Kasumi-1 (cell line): ENCODE results near the gene DPP6.
"Not testable (repeated sequence)": the region's sequence is repeated elsewhere in the genome, so short reads cannot be mapped to it uniquely, and the experiment has no call there.

Experiments used
- DNase-seq, 2 experiments: peaks; one replicate each; lab custom pipeline; 2025; lab: John Stamatoyannopoulos, UW

Gene DPP6

DNA sequence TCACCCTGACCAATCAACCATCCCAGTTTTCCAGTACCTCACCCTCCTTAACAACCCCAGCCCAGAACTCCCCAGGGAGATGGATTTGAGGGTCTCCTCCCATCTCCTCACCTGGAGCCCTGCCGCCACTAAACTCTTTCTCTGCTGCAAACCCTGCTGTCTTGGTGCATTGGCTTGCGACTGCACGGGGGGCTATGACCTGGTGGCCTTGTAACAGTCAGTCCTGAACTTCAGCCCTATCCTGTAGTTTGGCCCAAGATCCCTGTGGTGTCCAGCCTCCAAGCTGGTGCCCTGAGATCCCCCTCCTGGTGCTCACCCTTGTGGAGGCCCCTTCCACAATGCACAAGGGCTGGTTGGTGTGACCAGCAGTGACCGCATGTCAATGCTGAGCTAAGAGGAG lies 858.8 kb downstream of the DPP6 start:
- DNase-seq = no peak

DNA sequence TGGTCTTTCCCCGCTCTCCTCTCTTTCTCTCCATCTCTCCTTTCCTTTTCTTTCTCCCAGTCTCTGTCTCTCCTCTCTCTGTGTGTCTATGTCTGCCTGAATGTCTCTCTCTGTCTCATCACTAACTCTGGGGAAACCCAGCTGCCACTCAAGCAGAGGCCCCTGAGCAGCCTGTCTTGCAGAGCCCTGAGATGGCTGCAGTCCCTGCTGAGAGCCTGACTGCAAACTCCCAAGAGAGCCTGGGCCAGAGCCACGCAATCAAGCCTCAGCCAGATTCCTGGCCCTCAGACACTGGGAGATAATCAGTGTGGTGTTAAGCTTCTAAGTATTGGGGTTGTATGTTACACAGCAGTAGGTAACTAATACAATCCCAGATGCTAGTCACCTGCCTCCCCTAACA lies 859.2 kb downstream of the DPP6 start:
- DNase-seq = no peak

DNA sequence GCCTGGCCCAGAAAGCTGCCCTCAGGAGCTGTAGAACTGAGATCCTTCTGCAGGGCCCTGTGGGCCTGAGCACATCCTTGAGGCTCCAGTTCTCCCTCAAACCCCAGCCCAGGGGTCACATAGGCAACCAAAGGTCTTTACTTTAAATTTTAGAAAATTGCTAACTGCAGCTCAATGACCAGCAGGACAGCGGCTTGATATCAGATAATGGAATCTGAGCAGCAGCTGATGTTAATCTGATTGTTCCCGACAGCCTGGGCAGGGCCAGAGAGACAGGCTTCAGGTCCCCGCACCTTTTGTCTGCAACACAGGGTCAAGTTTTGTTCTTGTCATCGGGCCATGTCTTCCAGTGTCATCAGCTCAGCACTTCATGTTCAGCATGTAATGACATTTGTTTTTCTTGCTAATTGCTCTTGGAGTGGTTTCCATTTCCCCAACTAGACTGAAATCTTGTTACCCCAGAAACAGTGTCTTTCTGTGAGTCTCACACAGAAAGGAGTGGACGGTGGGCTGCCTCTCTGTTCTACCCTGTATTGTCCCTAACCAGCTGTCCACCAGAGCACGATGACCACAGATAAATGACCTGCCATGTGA lies 859.8 kb downstream of the DPP6 start:
- no peak for DNase-seq

DNA sequence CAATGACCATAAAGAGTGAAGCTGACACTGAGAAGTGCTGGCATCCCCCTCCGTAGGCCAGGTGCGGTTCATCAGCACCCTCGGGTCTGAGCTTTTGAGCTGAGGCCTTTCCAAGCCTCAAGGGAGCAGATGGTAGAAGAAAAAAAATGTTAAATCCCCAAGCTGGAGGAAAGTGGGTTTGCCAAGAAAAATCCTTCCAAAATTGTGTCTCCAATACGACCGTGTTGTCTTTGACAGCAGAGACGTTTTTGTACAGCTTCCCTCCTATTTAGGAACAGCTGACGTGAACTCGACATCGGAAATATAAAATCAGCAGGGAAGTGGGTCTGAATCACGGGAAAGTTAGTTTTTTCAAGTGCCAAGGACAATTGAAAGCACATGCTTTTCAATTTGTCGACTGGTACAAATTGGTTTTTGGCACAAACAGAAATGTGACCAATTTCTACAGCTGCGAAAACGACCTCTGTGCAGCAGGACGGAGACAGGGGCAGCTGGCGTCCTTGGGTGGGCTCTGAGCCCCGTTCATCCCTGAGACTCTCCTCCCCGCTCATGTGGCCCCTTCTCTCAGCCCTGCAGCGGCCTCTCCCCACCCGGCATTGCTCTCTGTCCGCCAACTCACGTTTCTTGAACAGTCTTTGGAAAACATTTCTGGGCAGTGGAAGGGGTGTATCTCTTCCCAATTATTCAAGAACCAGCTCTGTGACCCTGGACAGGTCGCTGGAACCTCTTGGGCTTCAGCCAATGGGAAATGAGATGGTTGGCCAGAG lies 860.9 kb downstream of the DPP6 start:
- DNase-seq = no peak

DNA sequence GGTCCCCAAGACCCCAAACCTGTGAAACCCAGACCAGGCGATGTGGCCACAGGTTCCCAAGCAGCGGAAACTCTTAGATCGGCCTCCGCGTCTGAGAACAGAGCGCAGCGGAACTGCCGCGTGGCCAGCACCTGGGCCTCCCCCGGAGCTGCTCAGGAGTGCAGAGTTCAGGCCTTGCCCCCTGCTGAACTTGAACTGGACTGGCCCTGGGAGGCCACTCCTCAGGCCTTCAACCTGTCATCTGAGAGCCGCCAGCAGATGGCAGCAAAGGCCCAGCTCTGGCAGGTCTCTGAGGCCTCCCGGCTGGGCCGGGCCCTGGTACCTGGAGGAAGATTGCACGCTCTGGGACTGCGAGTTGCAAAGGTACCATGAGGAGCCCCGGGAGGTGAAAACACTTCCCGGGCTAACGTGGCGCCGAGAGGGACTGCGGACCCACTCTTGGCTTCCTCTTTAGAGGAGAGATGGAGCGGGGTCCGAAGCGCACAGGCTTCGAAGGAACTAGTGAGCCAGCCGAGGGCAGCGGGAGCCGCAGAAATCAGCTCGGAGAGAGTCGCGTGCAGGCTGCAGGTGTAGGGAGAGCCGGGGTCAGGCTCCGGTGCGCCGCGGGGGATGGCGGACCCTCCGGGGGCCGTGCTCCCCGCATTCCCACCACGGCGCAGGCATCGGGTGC lies 861.6 kb downstream of the DPP6 start:
- DNase-seq = peak; percentile 32 to 55

DNA sequence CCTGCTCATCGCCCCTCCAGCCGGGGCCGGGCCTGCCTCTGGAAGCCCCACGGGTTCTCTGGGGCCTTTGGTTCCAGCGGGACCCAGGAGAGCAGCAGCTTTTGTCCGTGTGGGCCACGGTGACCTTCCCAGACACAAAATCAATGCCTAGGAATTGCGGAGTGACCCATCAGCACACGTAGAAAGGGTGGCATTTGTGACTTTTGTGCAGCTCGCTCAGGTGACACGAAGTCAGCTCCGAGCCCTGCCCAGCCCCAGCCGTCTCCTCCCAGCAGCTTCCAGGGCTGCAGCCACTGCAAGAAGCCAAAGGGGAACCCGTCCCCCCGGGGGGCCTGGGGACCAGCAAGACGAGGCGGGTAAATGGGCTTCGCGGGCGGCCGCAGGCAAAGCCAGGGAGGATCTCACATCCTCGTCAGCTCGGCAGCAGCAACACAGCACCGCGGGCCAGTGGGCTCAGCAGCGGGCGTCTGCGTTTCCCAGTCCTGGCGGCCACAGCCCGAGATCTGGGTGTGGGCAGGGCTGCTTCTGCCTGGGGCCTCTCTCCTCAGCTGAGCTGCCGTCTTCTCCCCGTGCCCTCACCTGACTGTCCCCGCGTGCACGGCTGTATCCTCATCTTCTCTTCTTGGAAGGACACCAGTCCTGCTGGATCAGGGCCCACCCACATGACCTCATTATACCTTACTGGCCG lies 862.3 kb downstream of the DPP6 start:
- no peak for DNase-seq

DNA sequence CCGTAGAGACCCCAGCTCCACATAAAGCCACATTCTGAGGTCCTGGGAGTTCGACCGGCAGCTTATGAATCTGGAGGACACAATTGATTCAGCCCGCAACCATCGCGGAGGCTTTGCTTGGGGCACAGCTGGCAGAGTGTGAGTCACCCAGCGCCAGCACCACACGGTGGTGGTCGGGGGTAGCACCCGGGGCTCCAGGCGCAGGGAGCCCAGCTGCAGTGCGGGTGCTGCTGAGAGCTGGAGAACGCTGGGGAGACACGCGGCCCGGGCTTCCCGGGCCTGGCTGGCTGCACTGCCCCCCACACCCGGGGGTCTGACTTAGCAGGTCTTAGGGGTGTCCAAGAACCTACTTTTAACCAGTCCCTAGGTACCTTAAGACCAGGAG lies 862.8 kb downstream of the DPP6 start:
- no peak for DNase-seq

DNA sequence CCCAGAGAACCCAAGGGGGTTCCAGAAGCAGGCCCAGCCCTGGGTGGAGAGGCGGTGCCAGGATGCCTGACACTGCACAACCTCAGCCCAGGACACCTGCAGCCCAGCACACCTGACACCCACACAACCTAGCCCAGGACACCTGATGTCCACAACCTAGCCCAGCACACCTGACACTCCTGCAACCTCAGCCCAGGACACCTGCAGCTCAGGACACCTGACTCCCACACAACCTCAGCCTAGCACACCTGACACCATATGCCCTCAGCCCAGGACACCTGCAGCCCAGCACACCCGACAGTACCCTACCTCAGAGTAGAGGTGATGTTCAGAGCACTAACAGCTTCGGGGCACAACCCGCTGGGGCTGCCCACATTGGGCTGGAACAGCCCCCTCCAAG lies 863.4 kb downstream of the DPP6 start:
- DNase-seq = no peak

DNA sequence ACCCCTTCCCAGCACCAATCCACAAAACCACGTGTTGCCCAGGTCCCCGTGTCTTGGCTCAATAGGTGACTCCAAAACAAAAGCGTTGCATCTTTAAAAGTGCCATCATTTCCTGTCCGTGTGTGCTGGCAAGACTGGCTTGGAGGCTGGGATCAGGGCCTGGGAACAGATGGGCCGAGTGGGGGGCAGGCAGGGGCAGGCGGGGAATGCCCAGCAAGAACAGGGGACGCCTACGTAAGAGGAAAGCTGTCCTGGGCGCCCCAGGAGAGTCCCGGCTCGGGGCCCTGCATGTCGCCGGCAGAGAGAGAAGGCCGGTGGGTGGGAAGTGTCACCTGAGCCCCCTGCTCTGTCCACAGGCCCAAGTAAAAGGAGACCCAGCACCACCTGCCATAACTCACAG lies 864.2 kb downstream of the DPP6 start:
- DNase-seq = no peak

DNA sequence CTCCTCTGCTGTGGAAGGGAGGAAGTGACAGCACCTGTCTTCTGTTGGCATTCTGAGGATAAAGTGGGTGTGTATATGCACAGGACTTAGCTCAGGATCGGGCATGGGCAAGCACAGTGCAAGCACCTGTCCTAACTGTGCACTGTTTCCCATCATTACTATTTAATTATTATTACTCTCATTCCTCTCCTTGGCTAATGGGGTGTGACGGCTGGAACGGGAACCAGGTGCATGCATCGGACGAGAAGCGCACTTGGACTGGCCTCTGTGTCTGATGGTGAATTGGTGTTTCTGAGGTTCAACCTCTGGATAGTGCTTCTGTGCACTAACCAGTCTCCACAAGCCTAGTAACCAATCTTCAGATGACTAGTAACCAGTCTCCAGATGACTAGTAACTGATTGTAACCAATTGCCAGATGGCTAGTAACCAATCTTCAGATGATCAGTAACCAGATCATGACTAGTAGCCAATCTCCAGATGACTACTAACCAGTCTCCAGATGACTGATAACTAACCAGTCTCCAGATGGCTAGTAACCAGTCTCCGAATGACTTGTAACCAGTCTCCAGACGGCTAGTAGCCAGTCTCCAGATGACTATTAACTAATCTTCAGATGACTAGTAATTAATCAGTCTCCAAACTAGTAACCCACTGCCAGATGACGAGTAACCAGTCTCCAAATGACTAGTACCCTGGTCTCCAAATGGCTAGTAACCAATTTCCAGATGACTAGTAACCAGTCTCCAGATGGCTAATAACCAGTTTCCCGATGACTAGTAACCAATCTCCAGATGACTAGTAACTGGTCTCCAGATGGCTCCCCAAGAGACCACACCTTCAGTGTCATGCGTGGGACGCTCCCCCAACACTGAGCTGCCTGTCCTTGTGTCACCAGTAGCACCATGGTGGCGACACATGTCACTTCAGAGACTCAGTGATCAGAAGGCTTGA lies 864.9 kb downstream of the DPP6 start:
- DNase-seq = no peak

DNA sequence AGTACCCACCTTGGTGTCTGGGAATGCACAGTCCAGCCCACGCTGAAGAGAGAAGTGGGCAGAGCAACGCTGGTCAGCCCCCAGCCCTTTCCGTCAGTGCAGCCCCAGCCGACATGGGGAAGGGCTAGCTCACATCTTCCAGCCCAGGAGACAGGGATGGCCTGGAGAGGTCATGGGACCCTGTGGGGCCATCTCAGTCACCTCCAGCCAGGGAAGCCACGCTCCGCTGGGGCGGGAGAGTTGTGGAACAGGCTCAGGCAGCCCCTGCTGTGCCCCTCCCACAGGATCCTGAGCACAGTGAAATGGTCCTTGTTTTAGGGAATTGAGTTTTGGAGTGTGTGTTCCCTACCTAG lies 865.6 kb downstream of the DPP6 start:
- DNase-seq = no peak

DNA sequence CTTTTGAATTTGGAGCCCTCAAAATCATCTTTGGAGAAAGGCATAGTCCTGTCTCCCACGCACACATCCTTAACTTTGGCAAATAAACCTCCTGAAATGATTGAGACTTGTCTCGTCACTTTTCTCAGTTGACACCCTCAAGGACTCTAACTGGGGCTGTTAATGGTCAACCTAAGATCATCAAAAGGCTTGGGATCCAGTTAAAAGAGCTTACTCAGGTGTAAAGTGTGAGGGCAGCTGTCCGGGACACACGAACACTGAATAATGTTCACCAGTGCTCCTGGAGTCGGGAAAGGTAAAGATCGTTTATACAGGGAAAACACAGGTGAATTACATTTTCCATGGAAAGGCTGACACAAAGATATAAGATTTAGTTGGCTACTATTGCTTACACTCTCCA lies 866.1 kb downstream of the DPP6 start:
- no peak for DNase-seq

DNA sequence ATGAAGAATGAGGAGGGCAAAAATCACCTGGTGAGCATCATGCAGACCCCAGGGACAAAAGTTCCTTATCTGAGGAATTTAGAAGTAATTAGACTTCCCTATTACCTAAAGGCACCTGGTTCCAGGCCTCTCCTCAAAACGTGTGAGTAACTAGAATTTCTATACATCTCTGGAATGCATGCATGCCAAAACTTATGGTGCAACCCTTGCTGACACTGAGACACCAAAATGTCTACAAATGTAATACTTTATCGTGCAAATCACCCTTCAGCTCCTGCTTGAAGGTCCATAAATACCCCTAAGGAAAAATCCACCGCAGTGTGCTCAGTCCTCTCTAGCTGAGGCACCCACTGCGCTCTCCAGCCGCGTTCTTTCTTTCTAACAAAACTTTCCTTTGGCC lies 866.5 kb downstream of the DPP6 start:
- no peak for DNase-seq

DNA sequence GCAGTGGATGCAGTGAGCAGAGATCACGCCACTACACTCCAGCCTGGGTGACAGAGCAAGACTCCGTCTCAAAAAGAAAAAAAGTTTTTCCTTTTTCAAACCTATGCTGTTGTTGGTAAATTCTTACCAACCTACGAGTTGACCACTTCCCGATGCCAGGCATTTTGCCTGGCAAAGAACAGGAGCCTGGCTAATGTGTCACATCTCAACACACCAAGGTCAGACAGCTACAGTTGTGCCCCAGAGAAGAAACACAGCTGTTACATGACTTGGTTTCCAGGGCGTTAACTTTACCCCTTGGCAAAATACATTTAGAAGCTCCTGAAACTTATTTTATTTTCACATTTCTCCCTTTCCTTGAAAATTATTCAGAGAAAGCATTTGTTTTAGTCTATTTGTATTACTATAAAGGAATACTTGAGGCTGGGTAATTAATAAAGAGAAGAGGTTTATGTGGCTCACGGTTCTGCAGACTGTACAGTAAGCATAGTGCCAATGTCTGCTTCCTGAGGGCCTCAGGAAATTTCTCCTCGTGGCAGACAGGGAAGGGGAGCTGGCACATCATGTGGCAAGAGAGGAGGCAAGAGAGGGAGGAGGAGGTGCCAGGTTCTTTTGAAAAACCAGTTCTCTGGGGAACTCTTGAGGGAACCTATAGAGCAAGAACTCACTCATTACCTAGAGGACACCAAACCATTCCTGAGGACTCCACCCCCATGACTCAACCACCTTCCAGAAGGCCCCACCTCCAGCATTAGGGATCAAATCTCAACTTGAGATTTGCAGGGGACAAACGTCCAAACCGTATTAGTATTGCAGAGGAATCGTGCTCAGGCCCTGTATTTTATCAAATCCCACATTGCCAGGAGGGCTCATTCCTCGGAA lies 867.4 kb downstream of the DPP6 start:
- DNase-seq = no peak

DNA sequence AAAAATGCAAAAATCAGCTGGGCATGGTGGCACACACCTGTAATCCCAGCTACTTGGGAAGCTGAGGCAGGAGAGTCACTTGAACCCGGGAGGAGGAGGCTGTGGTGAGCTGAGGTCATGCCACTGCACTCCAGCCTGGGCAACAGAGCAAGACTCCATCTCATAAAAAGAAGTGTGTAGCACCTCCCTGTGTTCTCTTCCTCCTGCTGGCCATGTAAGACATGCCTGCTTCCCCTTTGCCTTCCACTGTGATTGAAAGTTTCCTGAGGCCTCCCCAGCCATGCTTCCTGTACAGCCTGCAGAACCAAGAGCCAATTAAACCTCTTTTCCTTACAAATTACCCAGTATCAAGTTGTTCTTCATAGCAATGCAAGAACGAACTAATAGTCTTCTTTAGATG lies 870.3 kb downstream of the DPP6 start:
- not testable (repeated sequence) for DNase-seq

DNA sequence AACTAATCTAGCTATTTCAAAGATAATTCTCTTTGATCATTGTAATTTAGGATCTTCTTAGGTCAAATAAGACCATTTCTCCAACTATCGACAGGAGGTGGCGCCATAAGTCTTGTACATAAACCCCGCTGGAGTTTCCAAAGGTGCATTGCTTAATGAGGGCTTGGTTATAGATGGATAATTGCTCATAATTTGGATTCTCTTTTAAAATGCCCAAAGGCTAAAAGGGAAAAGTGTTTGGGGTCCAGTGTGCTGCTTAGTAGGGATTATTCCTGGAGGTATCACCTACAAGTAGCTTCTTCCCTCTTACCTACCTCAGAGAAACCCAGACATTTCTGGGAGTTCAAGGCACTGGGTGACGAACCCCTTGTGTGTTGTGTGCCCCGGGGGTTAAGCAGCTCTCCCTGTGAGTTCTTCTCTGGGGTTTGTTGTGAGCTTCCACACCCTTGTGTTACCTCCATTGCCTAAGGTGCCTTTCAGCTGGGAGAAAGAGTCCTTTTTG lies 875.5 kb downstream of the DPP6 start:
- DNase-seq = peak; percentile 81 to 84

DNA sequence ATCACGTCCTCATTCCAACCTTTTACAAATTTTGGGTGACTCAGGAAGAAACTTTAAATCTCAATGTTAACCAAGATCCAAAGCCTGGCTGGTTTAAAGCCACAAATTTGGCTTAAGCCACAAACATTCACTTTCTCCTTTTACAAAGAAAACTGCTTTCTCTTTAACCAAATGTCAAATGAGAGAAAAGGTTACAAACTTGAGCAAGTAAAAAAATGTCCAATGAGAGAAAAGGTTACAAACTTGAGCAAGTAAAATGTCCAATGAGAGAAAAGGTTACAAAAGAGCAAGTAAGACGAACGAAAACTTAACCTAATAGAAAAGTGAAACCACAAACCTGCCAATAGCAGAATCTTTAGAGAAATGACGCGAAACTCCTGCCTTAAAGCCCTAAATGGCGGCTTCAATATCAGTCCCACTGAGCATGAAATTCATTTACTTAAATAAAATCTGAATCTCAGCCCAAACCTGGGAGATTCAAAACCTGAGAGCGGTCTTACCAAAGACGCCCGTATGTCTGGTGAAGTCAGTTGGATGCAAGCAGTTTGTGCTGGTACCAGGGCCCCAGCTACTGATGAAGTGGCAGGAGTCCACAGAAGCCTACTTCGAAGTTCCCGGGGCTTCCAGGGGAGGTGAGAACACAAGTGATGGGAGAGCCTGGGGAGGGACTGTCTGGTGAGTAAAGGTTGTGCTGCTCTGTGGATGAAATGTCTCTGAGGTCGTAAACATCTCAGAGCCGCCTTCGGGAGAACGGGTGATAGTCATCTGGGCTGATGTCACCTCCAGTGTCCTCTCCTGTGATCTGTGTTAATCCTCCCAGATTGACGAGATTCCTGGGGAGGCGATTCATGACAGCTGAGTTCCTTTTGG lies 876.2 kb downstream of the DPP6 start:
- peak; percentile 93 to 94 for DNase-seq

DNA sequence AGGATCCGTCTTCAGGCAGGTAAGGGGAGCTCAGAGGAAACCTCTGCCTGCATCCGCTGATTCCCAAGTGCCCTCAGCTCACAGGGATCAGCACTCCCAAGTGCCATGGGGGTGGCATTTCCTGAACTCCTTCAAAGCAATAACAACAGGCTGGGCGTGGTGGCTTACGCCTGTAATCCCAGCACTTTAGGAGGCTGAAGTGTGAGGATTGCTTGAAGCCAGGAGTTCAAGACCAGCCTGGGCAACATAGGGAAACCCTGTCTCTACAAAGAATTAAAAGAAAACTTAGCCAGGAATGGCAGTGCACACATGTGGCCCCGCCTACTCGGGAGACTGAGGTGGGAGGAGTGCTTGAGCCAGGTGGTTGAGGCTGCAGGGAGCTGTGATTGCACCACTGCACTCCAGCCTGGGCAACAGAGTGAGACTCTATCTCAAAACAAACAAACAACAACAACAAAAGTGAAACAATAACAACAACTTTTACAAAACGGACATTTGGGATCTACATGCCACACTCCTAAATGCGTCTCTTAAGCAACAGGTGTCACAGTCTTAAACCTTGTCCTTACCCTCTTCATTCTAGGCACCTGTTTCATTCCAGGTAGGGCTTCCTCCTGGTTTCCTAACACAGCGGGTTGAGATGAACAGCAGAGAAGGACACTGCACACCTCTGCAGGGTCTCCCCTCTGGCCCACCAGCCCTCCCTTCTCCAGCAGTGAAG lies 877.0 kb downstream of the DPP6 start:
- DNase-seq = no peak

DNA sequence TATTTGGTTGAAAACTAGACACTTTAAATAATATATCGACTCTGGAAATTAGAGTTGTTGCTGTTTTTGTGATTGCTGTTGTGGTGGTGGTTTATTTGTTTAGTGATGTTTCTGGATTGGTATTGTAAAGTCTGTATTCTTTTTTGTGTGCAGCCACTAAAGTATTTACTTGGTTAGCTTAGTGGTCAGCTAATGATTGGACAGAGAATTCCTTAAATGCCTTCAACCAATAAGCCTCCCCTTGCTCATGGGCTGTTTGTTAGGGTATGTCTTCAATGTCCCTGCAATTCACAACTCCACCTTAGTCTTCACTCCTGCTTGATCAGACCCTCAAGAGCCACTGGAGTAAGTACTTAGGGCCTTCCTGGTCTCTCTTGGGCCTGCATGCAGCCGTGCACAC lies 879.7 kb downstream of the DPP6 start:
- DNase-seq = no peak
